Measurements from ENCODE around the gene ATG4B.

The ATG4B gene

GRCh38 chr2:241640165-241640795, 2.8 kb downstream of the ATG4B start:
- no peaks in the 10 kb centered on the region for H3K9me3 ChIP-seq (ENCODE audit: severe bottlenecking)
- H3K27ac ChIP-seq, result no peak overlapping the region
- peaks cover 18% of the 10 kb centered on the region for H3K36me3 ChIP-seq
- no peak for TF ChIP-seq CTCF (IDR thresholded peaks at IDR 0.05; ENCODE audit: low read depth, low read length)
- DNase-seq, result no peak
- no peak overlapping the region for H3K4me3 ChIP-seq (ENCODE audit: low read depth, low read length)
- no peaks in the 10 kb centered on the region for H3K27me3 ChIP-seq (ENCODE audit: insufficient read depth, low read depth, severe bottlenecking)

- DNase-seq, result no peak
- no peaks in the 10 kb centered on the region for H3K9me3 ChIP-seq (ENCODE audit: severe bottlenecking)
- no peak overlapping the region for H3K27ac ChIP-seq
- no peaks in the 10 kb centered on the region for H3K27me3 ChIP-seq (ENCODE audit: insufficient read depth, low read depth, severe bottlenecking)
- TF ChIP-seq CTCF (IDR thresholded peaks at IDR 0.05; ENCODE audit: low read depth, low read length), result no peak
- peaks cover 18% of the 10 kb centered on the region for H3K36me3 ChIP-seq
- no peak overlapping the region for H3K4me3 ChIP-seq (ENCODE audit: low read depth, low read length)
Measured at GRCh38 chr2:241641631-241642030, 4.1 kb downstream of the ATG4B start.

- no peak overlapping the region for H3K4me3 ChIP-seq (ENCODE audit: low read depth, low read length)
- H3K9me3 ChIP-seq (ENCODE audit: severe bottlenecking), result no peaks in the 10 kb centered on the region
- peaks cover 5% of the 10 kb centered on the region for H3K36me3 ChIP-seq
- TF ChIP-seq CTCF (IDR thresholded peaks at IDR 0.05; ENCODE audit: low read depth, low read length), result no peak
- no peak for DNase-seq
- H3K27ac ChIP-seq, result no peak overlapping the region
- no peaks in the 10 kb centered on the region for H3K27me3 ChIP-seq (ENCODE audit: insufficient read depth, low read depth, severe bottlenecking)
Measured at GRCh38 chr2:241645056-241645914, 7.8 kb downstream of the ATG4B start.

- peaks cover 9% of the 10 kb centered on the region for H3K36me3 ChIP-seq
- DNase-seq, result no peak
- H3K27ac ChIP-seq, result no peak overlapping the region
- H3K27me3 ChIP-seq (ENCODE audit: insufficient read depth, low read depth, severe bottlenecking), result no peaks in the 10 kb centered on the region
- no peak for TF ChIP-seq CTCF (IDR thresholded peaks at IDR 0.05; ENCODE audit: low read depth, low read length)
- no peak overlapping the region for H3K4me3 ChIP-seq (ENCODE audit: low read depth, low read length)
- H3K9me3 ChIP-seq (ENCODE audit: severe bottlenecking), result no peaks in the 10 kb centered on the region
Measured at GRCh38 chr2:241645915-241646645, 8.6 kb downstream of the ATG4B start.

DNA sequence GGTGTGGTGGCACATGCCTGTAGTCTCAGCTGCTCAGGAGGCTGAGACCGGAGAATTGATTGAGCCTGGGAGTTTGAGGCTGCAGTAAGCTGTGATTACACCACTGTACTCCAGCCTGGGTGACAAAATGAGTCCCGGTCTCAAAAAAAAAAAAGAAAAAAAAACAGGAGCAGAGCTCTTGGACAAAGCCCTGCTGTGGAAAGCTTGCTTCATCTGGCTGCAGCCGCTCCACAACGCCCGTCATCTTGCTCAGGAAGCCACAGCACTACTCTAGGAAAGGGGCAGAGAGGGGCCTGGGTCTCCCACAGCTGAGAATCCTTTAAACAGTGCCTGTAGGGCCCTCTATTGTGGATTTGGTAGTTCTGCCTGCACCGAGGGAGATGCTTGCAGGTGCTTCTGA, 11.0 kb downstream of the ATG4B start:
- Histone ChIP-seq H3K9me3 (ENCODE audit: severe bottlenecking) (no peaks in the 10 kb centered on the region), H3K36me3 (peaks cover 28% of the 10 kb centered on the region)

More for the DNA sequence above, 11.0 kb downstream of the ATG4B start:
- no peak overlapping the region for H3K27ac ChIP-seq
- H3K27me3 ChIP-seq (ENCODE audit: insufficient read depth, low read depth, severe bottlenecking), result no peaks in the 10 kb centered on the region
- DNase-seq, result no peak
- no peak overlapping the region for H3K4me3 ChIP-seq (ENCODE audit: low read depth, low read length)
- no peak for TF ChIP-seq CTCF (IDR thresholded peaks at IDR 0.05; ENCODE audit: low read depth, low read length)

All from WERI-Rb-1 (cell line).